B cell (primary cell): ENCODE results near the gene NKX6-2.

ENCODE experiments used
- EZH2 ChIP-seq: IDR thresholded peaks from 2 replicates; pipeline ENCODE4 v1.6.1; 2012; ENCODE audit warnings: borderline replicate concordance, low read depth, mild to moderate bottlenecking, moderate library complexity, low read length; ENCODE audit not compliant: insufficient read depth, poor library complexity, severe bottlenecking
- TF ChIP-seq, protein P1 (sequence below): fragments of 200-600 bp; IDR thresholded peaks from one replicate; pipeline ENCODE4 v1.8.0; 2022; ENCODE audit warnings: antibody characterized with exemption, mild to moderate bottlenecking

DNA sequence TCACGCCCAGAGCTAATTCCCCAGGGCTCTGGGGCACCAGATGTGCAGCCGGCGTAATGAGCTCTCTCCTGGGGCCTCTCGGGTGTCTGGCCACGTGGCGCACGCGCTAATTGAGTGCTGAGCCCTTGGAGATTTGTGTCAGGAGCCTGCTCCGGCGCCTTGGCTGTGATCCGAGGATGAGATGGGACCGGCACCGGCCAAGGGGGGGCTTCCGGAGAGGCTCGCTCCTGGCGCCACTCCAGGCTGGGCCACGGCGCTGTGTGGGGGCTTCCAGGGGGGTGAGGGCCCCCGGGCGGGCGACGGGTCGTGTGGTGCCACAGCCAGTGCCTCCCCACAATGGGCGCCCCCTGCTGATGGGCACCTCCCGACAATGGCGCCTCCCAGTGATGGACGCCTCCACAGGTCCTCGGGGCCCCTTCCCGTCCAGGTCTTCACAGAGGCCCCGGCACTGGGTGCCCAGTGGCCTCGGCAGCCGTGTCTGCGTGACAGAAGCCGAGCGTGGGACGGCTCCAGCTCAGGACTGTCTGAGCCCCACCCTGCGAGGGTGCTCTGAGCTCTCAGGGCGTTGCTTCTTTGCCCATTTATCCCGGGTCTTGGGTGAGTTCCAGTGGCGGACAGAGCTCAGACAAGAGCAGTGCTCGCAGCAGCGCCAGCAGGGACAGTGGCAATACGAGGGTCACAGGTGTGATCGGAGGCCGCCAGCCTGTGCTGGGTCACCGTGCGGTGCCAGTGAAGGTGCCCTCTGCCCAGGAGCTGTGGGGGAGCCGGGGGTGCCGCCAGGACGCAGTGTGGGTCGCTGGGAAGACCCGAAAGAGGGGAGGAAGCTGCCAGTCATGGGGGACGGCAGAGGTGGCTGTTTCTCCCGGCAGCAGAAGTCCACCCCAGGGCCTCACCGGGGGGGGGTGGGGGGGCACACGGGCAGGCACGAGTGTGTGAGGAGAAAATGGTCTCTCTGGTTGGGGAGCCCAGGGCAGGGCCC is 8.2 kb upstream of the NKX6-2 start:
- TF ChIP-seq, protein P1, sequence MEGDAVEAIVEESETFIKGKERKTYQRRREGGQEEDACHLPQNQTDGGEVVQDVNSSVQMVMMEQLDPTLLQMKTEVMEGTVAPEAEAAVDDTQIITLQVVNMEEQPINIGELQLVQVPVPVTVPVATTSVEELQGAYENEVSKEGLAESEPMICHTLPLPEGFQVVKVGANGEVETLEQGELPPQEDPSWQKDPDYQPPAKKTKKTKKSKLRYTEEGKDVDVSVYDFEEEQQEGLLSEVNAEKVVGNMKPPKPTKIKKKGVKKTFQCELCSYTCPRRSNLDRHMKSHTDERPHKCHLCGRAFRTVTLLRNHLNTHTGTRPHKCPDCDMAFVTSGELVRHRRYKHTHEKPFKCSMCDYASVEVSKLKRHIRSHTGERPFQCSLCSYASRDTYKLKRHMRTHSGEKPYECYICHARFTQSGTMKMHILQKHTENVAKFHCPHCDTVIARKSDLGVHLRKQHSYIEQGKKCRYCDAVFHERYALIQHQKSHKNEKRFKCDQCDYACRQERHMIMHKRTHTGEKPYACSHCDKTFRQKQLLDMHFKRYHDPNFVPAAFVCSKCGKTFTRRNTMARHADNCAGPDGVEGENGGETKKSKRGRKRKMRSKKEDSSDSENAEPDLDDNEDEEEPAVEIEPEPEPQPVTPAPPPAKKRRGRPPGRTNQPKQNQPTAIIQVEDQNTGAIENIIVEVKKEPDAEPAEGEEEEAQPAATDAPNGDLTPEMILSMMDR, result no peak
- no peak for TF ChIP-seq EZH2
